Measurements from ENCODE around the gene CTNNBL1.

Gene CTNNBL1

DNA sequence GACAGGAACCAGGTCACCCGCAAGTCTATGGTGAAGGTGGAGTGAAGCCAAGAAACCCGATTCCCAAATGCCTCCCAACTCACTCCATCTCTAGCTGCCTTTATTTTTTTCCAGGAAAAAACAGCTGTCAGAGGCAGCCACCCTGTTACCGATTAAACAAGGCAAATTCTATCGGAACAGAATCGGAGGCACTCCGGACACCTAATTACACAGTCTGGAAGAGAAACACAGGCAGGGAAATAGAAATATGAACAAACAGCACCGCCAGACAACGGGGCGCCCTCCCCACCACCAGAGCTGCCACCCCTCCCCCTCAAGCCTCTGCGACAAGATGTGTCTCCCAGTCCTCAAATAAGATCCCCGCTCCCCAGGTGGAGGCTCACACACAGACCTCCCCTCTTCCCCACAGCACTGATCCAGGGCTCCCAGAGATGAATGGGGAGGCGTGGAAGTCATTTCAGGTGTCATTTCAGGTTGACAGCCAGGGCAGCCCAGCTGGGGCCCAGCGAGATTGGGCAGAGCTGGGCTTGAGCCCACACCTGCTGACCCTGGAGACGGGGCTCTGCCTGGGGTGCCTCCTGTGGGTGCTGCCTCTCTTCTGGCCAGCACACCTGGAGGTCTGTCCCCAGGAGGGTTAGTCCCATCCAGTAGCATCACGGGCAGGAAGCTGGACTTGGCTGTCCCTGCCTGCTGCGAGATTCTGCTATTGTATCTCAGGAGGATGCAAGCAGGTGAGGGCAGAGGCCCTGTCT, 189.3 kb downstream of the CTNNBL1 start:
- DNase-seq, result no peak

GRCh38 chr20:37885042-37885441, 191.2 kb downstream of the CTNNBL1 start:
- no peak for DNase-seq

- no peak for DNase-seq
Measured at GRCh38 chr20:37885593-37886503, 192.0 kb downstream of the CTNNBL1 start.

DNA sequence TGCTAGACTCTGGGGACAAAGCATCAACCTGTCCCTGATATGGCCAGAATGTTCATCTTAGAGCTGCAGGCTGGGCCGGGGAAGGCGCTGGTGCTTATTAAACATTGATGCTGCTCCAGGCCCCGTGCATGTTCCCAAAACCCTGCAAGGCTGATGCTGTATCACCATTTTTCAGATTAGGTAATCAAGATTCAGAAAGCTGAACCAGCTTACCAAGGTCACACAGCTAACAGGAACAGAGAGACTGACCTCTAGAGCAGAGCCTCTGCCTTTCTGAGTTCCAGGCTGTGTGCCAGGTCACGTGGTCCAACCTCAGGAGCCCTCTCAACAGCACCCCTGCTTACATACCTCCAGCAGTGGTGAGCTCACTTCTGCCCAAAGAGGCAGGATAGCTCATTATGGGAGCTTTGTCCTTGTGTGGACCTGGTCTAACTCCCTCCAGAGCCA, 193.0 kb downstream of the CTNNBL1 start:
- DNase-seq, result no peak

DNA sequence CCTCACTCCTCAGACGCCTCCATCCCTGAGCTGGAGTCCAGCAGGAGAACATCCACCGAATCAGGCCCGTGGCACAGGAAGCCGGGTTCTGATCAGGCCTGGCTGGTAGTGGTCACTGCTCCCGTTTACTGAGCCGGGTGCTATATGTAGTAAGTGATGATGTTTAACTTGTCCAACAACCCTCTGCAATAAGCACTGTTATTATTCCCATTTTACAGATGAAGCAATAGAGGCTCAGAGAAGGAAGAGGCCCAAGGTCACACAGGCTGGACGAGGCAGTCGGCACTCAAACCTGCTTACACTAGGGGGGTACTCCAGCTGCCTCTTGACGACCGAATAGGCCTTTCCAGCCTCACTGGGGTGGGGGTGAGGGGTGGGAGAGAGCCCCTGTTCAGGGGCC, 194.8 kb downstream of the CTNNBL1 start:
- DNase-seq, result no peak

DNA sequence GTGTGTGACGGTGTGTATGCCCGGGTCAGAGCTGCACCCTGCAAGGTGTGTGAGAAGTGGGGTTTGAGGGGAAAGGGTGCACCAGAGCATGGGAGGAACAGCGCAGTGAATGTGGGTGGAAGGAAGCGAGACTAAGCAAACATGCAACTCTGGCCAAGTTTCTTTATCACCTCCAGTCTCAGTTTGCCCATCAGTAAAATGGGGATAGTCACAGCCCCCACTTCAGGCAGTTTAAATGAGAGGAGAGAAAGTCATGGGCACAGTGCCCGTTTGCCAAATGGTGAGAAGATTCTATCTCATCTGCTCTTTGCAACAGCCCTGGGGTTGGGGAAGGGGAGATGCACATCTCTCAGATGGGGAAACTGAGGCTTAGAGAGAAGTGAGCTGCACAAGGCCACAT, 196.3 kb downstream of the CTNNBL1 start:
- no peak for DNase-seq

DNA sequence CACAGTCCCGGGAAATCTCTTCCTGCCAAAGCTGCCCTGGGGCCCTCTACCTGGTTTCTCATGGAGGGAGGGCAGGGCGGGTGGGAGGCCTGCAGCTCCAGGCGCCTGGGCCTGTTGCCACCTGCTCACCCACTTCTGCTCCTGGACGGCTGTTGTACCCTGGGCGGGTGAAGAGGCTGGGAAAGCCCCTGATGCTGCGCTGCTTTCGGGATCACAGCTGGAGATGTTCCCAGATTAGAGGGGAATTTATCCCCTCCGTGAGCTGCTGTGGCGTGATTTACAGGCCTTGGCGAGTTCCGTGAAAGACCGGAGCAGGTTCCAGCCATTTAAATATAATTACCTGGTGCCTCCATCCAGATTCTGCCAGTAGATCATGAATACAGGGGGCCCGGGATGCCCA, 196.8 kb downstream of the CTNNBL1 start:
- no peak for DNase-seq

DNA sequence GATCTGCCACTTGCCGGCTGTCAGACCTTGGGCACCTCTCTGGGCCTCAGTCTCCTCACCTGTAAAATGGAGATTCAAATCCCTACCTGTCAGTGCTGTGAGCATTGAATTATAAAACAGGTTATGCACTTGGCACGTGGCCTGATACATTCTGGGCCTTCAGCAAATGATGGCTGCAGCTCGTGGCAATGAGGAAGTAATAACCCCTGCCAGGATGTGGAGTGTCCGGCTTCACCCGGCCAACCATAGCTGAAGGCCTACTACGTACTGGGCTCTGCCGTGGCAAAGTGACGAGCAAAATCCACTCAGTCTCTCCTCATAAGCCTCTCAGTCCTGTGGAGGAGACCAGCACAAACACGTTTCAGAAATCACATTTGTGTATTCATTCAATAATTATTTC, 198.2 kb downstream of the CTNNBL1 start:
- DNase-seq, result no peak

- no peak for DNase-seq
Measured at GRCh38 chr20:37893566-37894241, 199.9 kb downstream of the CTNNBL1 start.

GRCh38 chr20:37894454-37894853, 200.6 kb downstream of the CTNNBL1 start:
- no peak for DNase-seq

GRCh38 chr20:37895166-37895565, 201.3 kb downstream of the CTNNBL1 start:
- no peak for DNase-seq

DNA sequence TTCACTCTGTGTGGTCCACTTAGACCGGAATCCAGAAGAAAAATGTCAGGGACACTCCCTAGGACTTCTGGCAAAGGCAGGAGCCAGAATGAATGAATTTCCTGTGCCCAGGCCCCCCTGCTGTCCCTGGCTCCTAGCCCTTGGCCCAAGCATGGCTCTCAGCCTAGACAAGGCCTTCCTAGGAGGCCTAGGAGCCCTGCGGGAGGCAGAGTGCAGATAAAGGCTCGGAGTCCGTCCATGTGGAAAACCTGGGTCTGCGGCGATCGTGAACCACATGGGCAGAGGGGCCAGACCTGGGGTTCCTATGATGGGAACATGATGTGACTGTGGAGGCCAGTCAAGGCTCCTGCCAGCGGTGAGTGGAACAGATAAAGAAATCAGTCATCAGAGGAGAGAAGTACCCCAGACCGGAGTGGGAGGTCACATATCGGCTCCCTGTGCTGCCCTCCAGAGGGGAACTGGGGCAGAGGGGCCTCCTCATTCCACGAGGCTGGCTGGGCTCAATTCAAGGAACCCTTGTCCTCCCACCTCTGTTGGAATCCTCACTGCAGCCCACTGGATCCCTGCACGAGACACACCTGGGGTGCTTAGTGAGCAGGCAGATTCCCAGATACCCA, 203.2 kb downstream of the CTNNBL1 start:
- DNase-seq, result no peak

DNA sequence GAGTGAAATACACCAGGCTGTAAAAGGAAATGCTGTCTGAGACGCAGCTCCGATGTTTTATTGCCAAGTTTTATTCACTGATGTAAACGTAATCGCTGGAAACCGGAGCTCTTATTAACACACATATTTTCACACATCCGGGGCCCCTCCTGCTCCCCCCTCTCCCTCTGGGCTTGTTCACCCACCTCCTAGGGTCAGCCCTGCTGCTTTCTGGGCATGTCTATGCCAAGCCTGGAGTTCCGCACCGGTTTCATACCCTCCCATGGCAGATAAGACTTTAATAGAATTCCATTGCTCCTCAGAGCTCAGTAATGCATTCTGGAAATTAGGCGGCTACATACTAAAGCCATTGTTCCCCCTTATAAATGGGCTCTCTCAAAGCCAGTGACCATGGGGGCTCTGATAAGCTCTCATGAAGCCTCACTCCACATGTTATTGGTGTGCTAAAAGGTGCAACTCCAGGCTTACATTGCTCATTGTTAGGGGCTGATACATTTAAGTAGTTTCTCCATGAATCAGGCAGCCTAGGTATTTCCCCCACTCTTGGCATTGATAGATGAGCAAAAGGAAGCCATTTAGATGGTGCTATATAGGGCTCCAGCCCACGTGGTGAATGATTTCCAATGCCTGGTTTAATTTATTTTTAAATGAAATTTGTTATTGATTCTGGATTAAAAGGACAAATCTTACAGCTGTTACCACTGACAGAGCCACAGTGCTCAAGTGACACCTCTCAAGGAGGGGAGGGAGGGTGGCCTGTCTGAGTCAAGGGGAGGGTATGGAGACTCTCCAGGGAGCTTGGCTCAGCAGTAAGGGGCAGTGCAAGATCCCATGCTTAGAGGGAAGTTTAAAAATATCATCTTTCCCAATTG, 204.6 kb downstream of the CTNNBL1 start:
- no peak for DNase-seq

DNA sequence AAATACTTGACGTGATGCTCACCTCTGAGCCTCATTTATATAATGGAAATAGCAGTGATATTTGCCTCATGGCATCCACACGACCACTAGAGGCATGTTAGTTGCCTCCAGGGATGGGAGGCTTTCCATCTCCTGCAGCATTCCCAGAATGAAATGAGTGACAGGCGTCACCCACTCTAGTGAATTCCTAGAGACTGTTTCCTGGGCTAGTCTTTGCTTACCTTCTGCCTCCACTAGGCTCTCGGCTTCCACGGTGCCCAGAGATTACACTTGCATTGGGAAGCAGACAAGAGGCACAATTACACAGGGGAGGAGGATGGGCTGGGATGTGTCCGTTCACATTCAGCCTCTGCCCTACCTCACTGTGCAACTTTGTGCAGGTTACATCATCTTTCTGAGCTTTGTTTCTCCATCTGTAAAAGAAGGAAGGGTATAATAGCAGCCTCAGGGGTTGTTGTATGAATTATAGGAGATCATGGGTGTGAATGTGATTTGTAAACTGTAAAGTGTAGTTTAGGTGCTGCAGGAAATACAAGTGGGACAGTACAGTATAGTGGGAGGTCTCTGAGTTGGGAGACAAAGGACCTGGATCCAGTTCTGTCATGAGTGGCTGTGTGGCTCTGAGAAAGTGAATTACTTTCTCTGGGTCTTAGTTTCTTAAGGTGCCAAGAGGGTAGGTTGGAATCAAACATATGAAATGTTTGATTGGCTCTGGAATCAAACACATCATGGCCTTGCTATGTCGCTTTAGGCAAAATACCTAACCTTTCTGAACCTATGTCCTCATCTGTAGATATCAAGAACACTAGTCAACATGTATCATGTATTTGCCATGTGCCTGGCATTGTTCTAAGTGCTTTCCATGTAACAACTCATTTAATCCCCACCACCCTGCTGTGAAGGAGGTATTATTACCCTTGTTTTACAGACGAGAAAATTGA, 205.5 kb downstream of the CTNNBL1 start:
- no peak for DNase-seq

DNA sequence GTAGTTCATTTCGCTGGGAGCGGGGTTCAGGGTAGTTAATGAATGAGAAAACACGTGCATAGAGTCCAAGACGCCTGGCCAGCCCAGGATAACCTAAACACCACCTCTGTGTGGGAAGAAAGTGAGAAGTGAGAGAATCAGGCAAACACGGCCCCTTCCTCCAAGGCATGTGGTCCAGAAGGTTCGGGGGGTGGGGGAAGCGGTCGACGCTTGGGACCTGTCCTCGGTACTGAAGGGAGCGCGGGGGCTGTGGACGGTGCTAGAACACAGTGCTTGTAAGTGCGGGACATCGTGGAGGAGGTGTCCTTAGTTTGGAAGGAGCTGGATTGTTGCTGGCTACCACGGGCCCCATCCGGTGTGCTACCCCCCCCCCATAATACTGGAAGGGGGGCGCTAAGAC, 207.4 kb downstream of the CTNNBL1 start:
- no peak for DNase-seq

GRCh38 chr20:37901654-37902503, 208.0 kb downstream of the CTNNBL1 start:
- no peak for DNase-seq

DNA sequence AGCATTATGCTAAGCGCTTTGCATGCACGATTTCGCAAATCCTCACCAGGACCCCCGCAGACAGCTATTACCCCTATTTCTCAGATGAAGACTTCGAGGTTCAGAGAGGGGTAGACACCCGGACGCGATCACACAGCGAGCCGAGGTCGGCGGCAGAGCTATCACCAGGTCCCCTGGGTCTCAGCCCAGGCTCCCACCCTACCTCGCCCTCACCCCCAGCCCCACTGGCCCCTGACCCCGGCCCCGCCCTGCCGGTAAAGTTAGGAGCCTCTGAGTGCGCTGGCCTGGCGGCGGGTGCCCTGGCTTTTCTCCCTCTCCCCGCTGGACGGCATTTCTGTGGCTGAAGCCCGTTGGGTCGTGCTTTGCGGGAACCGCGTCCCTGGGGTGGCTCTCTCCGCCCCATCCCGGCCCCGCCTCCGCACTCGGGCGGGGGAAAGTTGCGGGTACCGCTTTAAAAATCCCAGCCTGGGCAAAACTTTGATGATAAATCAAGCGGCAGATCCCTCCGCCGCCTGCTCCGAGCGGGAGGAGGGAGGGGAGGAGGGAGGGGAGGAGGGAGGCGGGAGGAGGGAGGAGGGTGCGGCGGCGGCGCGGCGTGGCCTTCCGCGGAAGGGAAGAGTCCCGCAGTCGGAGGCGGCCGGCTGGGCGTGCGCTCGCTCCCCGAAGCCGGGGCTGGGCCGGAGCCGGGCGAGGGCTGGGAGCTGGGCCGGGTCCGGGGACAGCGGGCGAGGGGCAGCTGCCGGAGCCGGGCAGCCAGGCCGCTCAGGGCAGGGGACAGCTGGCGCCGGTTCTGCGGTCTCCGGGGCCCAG, 208.9 kb downstream of the CTNNBL1 start, which contains the start of gene VSTM2L:
TSS of gene VSTM2L (plus strand) at position 624 of the 810 bp plus-strand sequence. CDS start 224 bp downstream, outside the sequence.
- DNase-seq, result no peak

GRCh38 chr20:37903317-37904007, 209.6 kb downstream of the CTNNBL1 start:
- no peak for DNase-seq

Data from stimulated activated CD4-positive, alpha-beta T cell treated with anti-CD3 and anti-CD28 coated beads, Interleukin-12 subunit alpha, Interleukin-12 subunit beta, amount 100 ng/mL, for 4 hours (primary cell).